Right lung (tissue), 5 donors: ENCODE measurements around the gene ASGR1. TPM values are rescaled to one million over a fixed set of nuclear protein-coding genes. Genes with fewer than 3 reads are reported as not detected.
"Not testable (repeated sequence)": the region's sequence is repeated elsewhere in the genome, so short reads cannot be mapped to it uniquely, and the experiment has no call there.

Experiments
- DNase-seq, 2 donors: peaks; one replicate each; pipeline ENCODE4 v3.0.0-alpha.2; 2013
- polyA plus RNA-seq, 5 donors: library from polyadenylated mRNA; unstranded; fragments of 120-200 nt; gene quantifications; one replicate each; pipeline versions ENCODE4 v1.2.1 to v1.2.3, GENCODE V29; 2013; ENCODE audit warnings: inconsistent platforms in 1 of 5, low replicate concordance in 1 of 5; ENCODE audit not compliant: insufficient read length in 5 of 5, insufficient read depth in 1 of 5

The ASGR1 gene
- polyA plus RNA-seq, 5 donors, result 7.2 to 11.9 (median 10.4) TPM

DNA sequence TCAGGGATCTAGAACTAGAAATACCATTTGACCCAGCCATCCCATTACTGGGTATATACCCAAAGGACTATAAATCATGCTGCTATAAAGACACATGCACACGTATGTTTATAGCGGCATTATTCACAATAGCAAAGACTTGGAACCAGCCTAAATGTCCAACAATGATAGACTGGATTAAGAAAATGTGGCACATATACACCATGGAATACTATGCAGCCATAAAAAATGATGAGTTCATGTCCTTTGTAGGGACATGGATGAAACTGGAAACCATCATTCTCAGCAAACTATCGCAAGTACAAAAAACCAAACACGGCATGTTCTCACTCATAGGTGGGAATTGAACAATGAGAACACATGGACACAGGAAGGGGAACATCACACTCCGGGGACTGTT lies 51.7 kb downstream of the ASGR1 start:
- not testable (repeated sequence) for DNase-seq

DNA sequence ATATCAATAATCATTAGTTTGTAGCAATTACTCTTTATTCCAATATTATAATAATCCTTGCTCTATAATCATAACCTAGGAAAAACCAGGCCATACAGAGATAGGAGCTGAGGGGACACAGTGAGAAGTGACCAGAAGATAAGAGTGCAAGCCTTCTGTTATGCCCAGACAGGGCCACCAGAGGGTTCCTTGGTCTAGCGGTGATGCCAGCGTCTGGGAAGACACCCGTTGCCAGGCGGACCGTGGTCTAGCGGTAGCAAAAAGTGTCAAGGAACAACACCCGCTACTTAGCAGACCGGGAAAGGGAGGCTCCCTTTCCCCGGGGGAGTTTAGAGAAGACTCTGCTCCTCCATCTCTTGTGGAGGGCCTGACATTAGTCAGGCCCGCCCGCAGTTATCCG lies 52.8 kb downstream of the ASGR1 start:
- not testable (repeated sequence) for DNase-seq

DNA sequence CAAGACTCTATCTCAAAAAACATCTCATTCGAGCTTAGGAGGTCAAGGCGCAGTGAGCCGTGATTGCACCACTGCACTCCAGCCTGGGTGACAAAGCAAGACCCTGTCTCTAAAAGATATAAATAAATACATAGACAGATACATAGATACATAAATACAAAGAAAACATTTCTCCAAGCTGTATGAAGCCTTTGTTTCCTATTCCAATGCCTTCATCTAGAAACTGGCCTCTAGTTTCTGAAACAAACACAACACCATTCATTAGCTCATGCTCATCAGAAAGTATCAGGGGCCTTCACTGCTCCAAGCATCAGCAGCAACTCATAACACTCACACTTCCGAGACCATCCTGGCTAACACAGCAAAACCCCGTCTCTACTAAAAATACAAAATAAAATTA lies 54.2 kb downstream of the ASGR1 start:
- DNase-seq, result no peak

DNA sequence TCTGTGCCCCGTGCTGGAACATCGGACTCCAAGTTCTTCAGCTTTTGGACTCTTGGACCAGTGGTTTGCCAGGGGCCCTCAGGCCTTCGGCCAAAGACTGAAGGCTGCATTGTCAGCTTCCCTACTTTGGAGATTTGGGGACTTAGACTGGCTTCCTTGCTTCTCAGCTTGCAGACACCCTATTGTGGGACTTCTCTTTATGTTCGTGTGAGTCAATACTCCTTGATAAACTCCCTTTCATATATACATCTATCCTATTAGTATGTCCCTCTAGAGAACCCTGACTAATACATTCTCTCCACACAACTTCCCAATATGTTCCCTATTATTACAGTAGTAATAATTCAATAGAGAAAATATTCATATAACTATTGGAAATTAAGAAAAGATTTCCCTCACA lies 55.3 kb downstream of the ASGR1 start:
- no peak for DNase-seq

Other genes with a start within 250 kb of the ASGR1 start
- gene ALOX12, start 183.3 kb downstream of the ASGR1 start, polyA plus RNA-seq, result 1 to 10 TPM; 2.4 to 4.3 (median 3.9) TPM
- 100 to 1,000 TPM; 111 to 157 (median 139) TPM for gene RNASEK, start 166.7 kb downstream of the ASGR1 start, polyA plus RNA-seq
- gene BCL6B, start 156.3 kb downstream of the ASGR1 start, polyA plus RNA-seq, result 10 to 100 TPM; 29.2 to 43.3 (median 37.3) TPM
- 1 to 10 TPM; 3.4 to 5.2 (median 4.2) TPM for gene SLC16A13, start 143.4 kb downstream of the ASGR1 start, polyA plus RNA-seq
- gene SLC16A11, start 135.3 kb downstream of the ASGR1 start, polyA plus RNA-seq, result 1 to 10 TPM in 3 of 5 donors, under 1 TPM in 2; 0.42 to 1.6 (median 1.2) TPM
- 1 to 10 TPM; 2.1 to 4.8 (median 3.5) TPM for gene CLEC10A, start 99.1 kb downstream of the ASGR1 start, polyA plus RNA-seq
- gene ASGR2, start 64.5 kb downstream of the ASGR1 start, polyA plus RNA-seq, result 1 to 10 TPM in 1 of 5 donors, under 1 TPM in 4; 0.31 to 2.1 (median 0.72) TPM
- gene DLG4, start 40.5 kb upstream of the ASGR1 start, polyA plus RNA-seq, result 10 to 100 TPM; 33.6 to 62.3 (median 45.4) TPM
- gene ACADVL, start 40.6 kb upstream of the ASGR1 start, polyA plus RNA-seq, result 100 to 1,000 TPM; 289 to 380 (median 360) TPM
- 10 to 100 TPM; 42.5 to 62.9 (median 56.0) TPM for gene DVL2, start 55.1 kb upstream of the ASGR1 start, polyA plus RNA-seq
- 10 to 100 TPM; 32.7 to 58.8 (median 46.7) TPM for gene PHF23, start 60.1 kb upstream of the ASGR1 start, polyA plus RNA-seq
- gene GABARAP, start 63.1 kb upstream of the ASGR1 start, polyA plus RNA-seq, result 100 to 1,000 TPM; 375 to 529 (median 415) TPM
- 100 to 1,000 TPM; 128 to 156 (median 146) TPM for gene CTDNEP1, start 72.4 kb upstream of the ASGR1 start, polyA plus RNA-seq
- gene ELP5, start 72.8 kb upstream of the ASGR1 start, polyA plus RNA-seq, result 10 to 100 TPM; 36.6 to 49.7 (median 40.6) TPM
- 10 to 100 TPM; 22.3 to 35.1 (median 33.6) TPM for gene CLDN7, start 83.1 kb upstream of the ASGR1 start, polyA plus RNA-seq
- 1 to 10 TPM in 4 of 5 donors, under 1 TPM in 1; 0.80 to 2.7 (median 1.2) TPM for gene SLC2A4, start 102.3 kb upstream of the ASGR1 start, polyA plus RNA-seq
- gene YBX2, start 115.3 kb upstream of the ASGR1 start, polyA plus RNA-seq, result 1 to 10 TPM; 1.2 to 2.4 (median 1.4) TPM
- gene EIF5A, start 128.3 kb upstream of the ASGR1 start, polyA plus RNA-seq, result 100 to 1,000 TPM; 224 to 373 (median 229) TPM
- gene GPS2, start 136.0 kb upstream of the ASGR1 start, polyA plus RNA-seq, result 10 to 100 TPM; 65.7 to 91.2 (median 81.3) TPM
- gene NEURL4, start 150.0 kb upstream of the ASGR1 start, polyA plus RNA-seq, result 10 to 100 TPM; 19.7 to 31.2 (median 28.1) TPM
- 1 to 10 TPM; 5.5 to 9.9 (median 7.5) TPM for gene ACAP1, start 157.2 kb upstream of the ASGR1 start, polyA plus RNA-seq
- 10 to 100 TPM in 3 of 5 donors, 1 to 10 TPM in 2; 9.6 to 13.9 (median 10.3) TPM for gene KCTD11, start 172.8 kb upstream of the ASGR1 start, polyA plus RNA-seq
- gene TMEM95, start 175.8 kb upstream of the ASGR1 start, polyA plus RNA-seq, result not detected
- 1 to 10 TPM; 5.1 to 6.8 (median 6.7) TPM for gene TNK1, start 201.7 kb upstream of the ASGR1 start, polyA plus RNA-seq
- 10 to 100 TPM; 39.3 to 74.6 (median 57.6) TPM for gene PLSCR3, start 215.2 kb upstream of the ASGR1 start, polyA plus RNA-seq
- gene TMEM256, start 224.7 kb upstream of the ASGR1 start, polyA plus RNA-seq, result 10 to 100 TPM; 67.5 to 86.1 (median 74.5) TPM
- 10 to 100 TPM; 22.6 to 36.3 (median 31.7) TPM for gene NLGN2, start 228.5 kb upstream of the ASGR1 start, polyA plus RNA-seq
- gene SPEM1, start 241.0 kb upstream of the ASGR1 start, polyA plus RNA-seq, result not detected
- gene SPEM2, start 246.2 kb upstream of the ASGR1 start, polyA plus RNA-seq, result not detected
- gene SPEM3, start 249.5 kb upstream of the ASGR1 start, polyA plus RNA-seq, result not detected